GM15510 (cell line): ENCODE data around the gene GPR180.

Experiments
- POLR2A ChIP-seq: IDR thresholded peaks from 3 replicates; pipeline ENCODE4 v1.6.1; 2011; ENCODE audit warnings: borderline replicate concordance; ENCODE audit not compliant: insufficient read length; ENCODE audit errors: extremely low read depth

GPR180 gene

GRCh38 chr13:94585543-94586101, 16.0 kb upstream of the GPR180 start:
- TF ChIP-seq POLR2A, result no peak

GRCh38 chr13:94586371-94586770, 15.3 kb upstream of the GPR180 start:
- no peak for TF ChIP-seq POLR2A

GRCh38 chr13:94588541-94588940, 13.1 kb upstream of the GPR180 start:
- TF ChIP-seq POLR2A, result no peak

GRCh38 chr13:94590744-94591143, 10.9 kb upstream of the GPR180 start:
- no peak for TF ChIP-seq POLR2A

GRCh38 chr13:94595001-94595949, 6.4 kb upstream of the GPR180 start:
- no peak for TF ChIP-seq POLR2A

GRCh38 chr13:94595950-94596574, 5.6 kb upstream of the GPR180 start, which contains the start of gene TGDS:
TGDS (minus strand) TSS chr13:94596152; CDS start chr13:94596136, 16 bp downstream.
- TF ChIP-seq POLR2A, result peak; percentile 98

- TF ChIP-seq POLR2A, result no peak
Observed at GRCh38 chr13:94596575-94596971, 5.1 kb upstream of the GPR180 start.

GRCh38 chr13:94598281-94598680, 3.4 kb upstream of the GPR180 start:
- TF ChIP-seq POLR2A, result no peak

- TF ChIP-seq POLR2A, result no peak
Observed at GRCh38 chr13:94599877-94600276, 1.8 kb upstream of the GPR180 start.

GRCh38 chr13:94602467-94602866, 810 bp downstream of the GPR180 start:
- TF ChIP-seq POLR2A, result no peak

- no peak for TF ChIP-seq POLR2A
Observed at GRCh38 chr13:94607056-94607455, 5.4 kb downstream of the GPR180 start.

GRCh38 chr13:94607939-94608338, 6.3 kb downstream of the GPR180 start:
- no peak for TF ChIP-seq POLR2A

GRCh38 chr13:94608586-94608985, 6.9 kb downstream of the GPR180 start:
- TF ChIP-seq POLR2A, result no peak

GRCh38 chr13:94609196-94609595, 7.5 kb downstream of the GPR180 start:
- no peak for TF ChIP-seq POLR2A

GRCh38 chr13:94610475-94610874, 8.8 kb downstream of the GPR180 start:
- TF ChIP-seq POLR2A, result no peak
